DLD1 (cell line): Measurements from ENCODE around the gene NSUN2.
"Not testable (repeated sequence)": the region's sequence is repeated elsewhere in the genome, so short reads cannot be mapped to it uniquely, and the experiment has no call there.

Experiments used
- in situ Hi-C: cut with HindIII; loops from 2 replicates; pipeline ENCODE4 v1.10.0; 2017; ENCODE audit warnings: low sequenced_read_pairs

NSUN2 gene

GRCh38 chr5:6584727-6585126 is 48.1 kb downstream of the NSUN2 start:
- in situ Hi-C loops: no loop called here

- in situ Hi-C loops: no loop called here
These were observed 48.7 kb downstream of the NSUN2 start for GRCh38 chr5:6584101-6584645.

GRCh38 chr5:6583049-6583880 is 49.6 kb downstream of the NSUN2 start:
- in situ Hi-C loops: no loop called here

DNA sequence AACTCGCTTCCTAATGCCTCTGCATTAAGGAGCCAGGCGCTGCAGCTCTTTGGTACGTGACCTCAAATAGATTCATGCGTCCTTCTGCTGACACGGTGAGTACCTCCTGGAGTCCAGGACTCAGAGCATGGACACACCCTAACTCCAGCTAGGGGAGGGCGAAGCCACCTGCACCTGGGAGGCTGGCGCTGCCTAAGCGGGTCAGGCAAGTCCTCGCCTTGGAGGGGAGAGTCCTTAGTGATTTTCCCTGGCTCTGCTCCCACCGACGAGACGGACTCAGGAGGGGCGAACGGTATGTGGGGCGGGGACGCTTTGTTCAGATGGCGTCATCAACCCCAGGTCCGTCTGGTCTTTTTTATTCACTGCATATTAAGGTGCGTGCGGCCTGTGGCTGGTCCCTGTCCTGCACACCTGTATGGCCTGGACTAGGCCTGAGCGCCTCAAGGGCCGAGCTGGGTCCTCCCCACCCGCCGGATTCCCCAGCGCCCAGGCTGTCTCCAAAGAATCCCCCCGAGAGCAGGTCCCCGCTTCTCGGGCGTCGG is 50.3 kb downstream of the NSUN2 start:
- in situ Hi-C loops: no loop called here

- in situ Hi-C loops: no loop called here
These were observed 51.1 kb downstream of the NSUN2 start for GRCh38 chr5:6581559-6582426.

GRCh38 chr5:6581090-6581489 is 51.8 kb downstream of the NSUN2 start:
- in situ Hi-C loops: no loop called here

DNA sequence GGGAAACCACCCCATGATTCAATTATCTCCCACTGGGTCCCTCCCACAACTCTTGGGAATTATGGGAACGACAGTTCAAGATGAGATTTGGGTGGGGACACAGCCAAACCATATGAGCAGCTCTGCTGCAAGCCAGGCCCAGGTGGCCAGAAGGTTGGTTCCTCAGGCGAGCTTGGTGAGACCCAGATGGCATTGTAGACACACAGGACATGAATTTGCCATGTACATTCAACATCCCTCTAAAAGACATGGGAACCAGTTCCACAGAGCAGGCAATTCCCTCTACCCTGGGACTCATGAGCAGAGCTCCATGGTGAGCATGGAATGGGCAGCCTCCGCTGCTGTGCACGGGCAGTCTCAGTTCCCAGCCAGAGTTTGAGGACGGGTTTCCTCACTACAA is 53.3 kb downstream of the NSUN2 start:
- in situ Hi-C loops: no loop called here

DNA sequence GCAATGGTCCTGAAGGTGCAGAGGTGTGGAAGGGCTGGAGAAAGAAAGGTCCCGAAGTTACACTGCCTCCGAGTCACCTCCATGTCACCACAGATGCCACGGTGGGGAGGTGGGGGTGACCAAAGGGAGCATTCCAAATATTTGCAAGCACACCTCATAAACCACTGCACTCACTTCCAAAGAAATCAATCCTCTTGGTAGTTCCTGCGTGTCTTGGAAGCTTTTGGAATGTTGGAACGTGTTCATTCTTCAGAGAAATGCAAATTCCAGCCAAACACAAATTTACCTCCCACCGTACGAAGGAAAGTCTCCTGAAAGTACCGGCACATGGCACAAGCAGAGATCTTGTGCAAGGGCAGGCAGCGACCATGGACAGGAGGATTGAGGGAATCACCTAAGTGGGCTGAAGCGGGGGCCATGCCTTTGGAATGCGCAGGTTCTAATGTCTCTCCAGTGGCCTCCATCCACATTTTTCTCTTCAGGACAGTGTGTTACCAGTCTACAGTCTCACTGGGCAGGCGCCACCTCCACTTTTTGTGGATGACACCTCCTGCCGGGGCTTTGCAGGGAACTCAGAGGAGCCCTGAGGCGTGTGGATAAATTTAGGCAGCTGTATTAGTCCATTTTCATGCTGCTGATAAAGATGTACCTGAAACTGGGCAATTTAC is 54.0 kb downstream of the NSUN2 start:
- in situ Hi-C loops: no loop called here

DNA sequence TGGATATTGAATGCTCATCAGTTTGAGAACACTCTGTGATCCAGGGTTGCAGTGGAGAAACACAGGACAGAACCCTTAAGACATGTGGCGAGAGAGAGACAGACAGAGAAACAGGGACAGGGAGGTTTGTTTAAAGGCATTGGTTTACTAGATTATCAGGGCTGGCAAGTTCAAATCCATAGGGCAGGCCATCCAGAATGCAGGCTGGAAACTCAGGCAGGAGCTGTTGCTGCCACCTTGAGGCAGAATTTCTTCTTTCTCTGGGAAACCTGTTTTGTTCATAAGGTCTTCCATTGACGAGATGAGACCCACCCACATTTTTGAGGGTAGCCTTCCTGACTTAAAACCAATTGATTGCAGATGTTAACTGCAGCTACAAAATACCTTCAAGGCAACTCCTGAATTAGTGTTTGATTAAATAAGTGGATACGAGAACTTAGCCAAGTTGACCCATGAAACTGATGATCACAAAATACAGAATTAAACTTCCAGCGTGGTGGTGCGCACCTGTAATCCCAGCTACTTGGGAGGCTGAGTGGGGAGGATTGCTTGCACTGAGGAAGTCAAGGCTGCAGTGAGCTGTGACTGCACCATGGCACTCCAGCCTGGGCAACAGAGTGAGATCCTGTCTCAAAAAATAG is 55.9 kb downstream of the NSUN2 start:
- in situ Hi-C loops: no loop called here

DNA sequence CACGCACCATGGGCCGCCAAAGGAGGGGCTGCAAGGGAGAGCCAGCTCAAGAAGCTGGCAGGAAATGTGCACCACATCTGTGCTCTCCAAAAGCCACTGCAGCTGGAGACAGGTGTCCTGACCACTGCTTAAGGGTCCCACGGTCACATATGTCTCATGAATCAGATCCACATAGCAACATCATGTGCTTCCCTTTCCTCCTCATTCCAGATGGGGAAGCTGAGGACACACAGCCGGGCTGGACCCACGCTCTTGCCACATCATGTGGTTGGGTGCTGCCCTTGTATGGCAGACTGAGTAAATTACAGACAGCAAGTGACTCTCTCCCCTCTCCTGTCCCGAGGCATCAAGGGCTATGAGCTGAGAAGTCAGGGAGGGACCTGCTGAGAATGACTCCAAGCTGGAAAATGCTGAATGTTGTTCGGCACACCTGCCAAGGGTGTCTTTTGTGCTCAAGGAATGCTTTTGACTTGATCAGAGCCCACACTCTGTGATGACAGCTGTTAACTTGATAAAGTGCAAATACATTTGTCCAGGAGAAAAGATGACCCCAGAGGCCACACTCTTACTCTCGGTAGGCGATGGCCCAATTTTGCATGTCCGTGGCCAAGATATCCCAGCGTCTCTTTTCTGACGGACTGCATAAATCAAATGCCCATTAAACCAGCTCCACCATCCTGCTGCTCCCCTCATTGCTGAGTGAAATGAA is 58.2 kb downstream of the NSUN2 start:
- in situ Hi-C loops: no loop called here

DNA sequence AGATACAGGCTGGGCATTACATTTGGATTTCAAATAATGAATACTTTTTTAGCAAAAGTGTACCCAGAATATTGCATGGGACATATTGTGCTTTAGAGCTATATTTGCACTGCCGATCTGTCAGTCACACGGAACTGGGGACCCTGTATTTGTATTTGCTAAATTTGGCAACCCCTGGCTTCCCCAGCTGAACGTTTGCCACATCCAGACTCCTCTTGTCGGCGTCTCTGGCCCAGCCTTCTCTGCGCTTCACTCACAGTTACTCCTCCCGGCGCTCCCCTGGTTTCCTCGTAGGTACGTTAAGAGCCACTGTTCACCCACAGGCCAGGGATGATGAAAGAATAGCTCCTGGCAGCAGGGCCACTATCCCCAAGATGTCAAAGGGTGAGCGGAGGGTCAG is 58.7 kb downstream of the NSUN2 start:
- in situ Hi-C loops: no loop called here

DNA sequence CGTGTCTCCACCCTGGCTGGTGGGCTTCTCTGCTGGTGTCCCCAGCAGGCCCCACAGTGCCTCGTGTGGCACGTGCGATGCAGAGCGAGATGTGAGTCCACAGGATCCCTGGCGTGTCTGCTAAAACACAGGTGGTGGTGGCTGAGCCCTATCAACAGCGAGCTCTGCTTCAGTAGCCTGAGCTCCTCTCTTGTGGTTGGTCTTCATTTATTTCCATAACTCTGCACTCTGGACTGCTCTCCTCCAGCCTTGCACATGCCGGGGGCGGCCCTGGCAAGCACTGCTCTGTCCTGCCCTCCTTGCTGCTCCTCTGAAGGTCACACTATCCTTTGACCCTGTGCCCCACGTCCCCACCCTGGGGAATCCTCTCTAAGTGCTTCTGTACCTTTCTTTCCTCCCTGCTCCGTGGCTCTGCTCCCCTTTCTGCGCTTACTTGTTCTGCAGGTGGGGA is 59.2 kb downstream of the NSUN2 start:
- in situ Hi-C loops: no loop called here

DNA sequence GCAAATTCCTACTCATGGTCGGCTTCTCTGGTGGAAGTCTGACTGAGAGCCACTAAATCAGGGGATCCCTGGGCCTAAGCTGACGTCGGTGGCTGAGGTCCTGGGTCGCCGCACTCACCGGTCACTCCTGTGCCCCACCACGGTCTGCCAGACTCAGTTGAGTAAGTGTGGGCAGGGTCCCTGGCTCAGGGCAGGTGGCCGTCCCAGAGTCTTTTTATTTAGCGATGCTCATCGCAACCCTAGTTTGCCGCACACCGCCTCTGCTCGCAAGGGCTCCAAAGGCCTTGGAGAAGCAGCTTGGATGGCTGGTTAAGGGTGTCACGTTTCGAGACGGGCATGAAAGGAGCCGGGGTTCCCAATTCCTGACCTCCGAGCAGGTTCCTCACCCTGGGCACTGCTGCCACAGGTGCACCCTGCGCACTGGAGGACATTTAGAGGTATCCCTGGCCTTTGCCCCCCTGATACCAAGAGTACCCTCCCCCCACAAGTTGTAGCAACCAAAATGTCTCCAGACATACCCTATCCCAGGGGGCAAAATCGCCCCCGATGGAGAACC is 59.9 kb downstream of the NSUN2 start:
- in situ Hi-C loops: no loop called here

DNA sequence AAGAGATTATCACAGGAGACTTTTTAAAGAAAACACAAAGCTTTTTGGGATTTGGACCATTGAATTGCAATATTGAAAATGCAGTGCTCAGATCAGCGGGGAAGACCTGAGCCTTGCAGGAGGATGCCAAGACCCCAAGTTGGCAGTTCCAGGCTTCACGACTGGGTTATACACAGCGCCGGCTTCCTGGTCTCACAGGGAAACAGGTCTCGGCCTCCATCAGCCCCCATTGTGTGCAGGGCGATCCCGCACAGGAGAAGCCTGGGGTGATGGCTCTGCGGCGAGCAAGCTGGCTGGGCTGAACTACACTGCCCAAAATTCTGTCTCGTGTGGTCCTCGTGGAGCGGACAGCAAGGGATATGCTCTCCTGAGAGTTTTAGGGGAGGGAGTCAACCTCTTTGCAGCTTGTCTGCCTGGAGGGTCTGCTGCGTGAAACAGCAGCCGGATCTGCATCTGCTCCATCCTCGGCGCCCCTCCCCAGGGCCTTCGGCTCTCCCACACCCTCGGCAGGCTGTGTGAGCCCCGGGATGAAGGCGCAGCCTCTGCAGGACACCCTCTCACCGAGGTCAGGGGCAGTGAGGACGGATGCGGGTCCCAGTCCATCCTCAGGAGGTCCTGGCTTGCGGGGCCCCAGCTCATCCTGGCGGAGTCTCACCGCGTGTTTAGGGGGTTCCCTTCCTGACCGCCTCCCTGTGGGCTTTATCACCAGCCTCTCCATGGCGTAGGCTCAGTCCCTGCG is 60.6 kb downstream of the NSUN2 start:
- in situ Hi-C loops: no loop called here

DNA sequence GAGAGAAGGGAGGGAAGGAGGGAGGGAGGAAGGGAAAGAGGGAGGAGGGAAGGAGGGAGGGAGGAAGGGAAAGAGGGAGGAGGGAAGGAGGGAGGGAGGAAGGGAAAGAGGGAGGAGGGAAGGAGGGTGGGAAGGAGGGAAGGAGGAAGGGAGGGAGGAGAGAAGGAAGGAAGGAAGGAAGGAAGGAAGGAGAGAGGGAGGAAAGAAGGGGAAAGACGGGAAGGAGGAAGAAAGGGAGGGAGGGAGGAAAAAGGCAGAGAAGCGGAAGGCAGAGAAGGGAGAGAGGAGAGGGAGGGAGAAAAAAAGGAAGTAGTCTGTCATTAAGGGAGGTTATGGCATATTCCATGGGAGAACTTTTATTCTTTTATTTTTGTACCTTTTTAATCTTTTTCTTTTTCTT is 61.2 kb downstream of the NSUN2 start:
- in situ Hi-C loops: not testable (repeated sequence)

DNA sequence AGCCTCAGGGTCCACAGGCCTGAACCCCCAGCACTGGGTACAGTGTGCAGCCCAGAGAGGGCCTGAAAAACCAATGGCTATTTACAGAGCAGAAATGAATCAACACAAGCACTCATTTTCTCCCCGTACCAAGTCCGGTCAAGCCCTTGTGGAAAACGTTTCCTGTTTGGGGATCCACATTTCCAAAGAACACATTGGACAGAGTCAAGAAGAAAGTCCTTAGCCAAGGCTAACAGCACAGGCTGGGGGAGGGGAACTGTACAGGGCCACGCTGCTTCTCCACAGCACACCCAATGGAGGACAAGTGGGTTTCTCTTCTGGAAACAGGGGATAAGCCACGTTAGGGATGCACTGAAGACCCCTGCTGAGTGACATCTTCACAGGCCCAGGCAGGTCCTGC is 62.3 kb downstream of the NSUN2 start:
- in situ Hi-C loops: no loop called here

DNA sequence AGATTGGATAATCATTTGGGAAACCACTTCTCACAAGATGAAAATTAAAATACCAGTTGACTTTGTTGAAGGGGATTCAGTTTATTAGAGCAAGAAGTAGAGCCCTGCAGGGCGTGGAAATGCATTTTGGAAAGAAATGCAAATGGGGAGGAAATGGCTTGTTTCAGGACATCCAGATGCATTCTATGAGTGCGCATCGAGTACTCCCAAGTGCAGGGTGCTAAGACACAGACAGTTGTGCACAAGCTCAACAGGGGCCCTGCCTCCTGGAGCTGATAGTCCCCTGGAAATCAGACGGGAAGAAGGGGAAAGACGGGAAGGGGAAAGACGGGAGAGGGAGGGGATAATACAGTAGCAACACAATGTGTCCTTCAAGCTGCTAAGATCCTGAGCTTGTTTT is 64.0 kb downstream of the NSUN2 start:
- in situ Hi-C loops: no loop called here

DNA sequence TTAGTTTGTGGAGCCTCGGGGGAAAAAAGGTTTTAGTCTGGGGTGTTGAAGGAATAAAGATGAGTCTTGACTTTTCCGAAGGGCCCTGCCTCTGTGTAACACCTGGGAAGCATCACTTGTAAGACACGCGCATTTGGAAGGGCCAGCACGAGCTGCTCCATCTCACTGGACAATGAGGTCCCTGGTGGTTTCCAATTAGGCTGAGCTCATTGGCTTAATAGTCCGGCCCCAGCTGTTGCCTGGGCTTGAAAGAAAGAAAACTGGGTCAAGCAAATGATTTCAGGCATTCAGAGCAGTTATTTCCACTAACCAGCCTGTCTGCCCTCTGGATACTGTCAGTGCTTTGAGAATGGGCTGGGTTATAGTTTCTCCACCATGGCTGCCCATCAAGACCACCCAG is 64.5 kb downstream of the NSUN2 start:
- in situ Hi-C loops: no loop called here

- in situ Hi-C loops: no loop called here
These were observed 65.0 kb downstream of the NSUN2 start for GRCh38 chr5:6567835-6568234.
